Aorta (tissue), 5 donors: ENCODE results near the gene COA1. TPM values are rescaled to one million over a fixed set of nuclear protein-coding genes. Genes with fewer than 3 reads are reported as not detected.
"Not testable (repeated sequence)": the region's sequence is repeated elsewhere in the genome, so short reads cannot be mapped to it uniquely, and the experiment has no call there.

Source experiments
- ATAC-seq: fragments of 200-7000 bp; cut with Tn5 transposase; one replicate; pipeline ENCODE4 v1.9.1; 2022; ENCODE audit warnings: moderate library complexity; ENCODE audit not compliant: low FRiP score
- DNase-seq, 2 donors: peaks; one replicate each; pipeline ENCODE4 v3.0.0-alpha.2; 2020
- H3K27ac ChIP-seq, 2 donors: one replicate each; pipeline ENCODE4 v1.5.1; 2013; ENCODE audit warnings: low read length in 2 of 2, mild to moderate bottlenecking in 2 of 2, moderate library complexity in 2 of 2, control low read depth in 1 of 2, inconsistent platforms in 1 of 2, low read depth in 1 of 2
- H3K27me3 ChIP-seq, 2 donors: one replicate each; pipeline ENCODE4 v1.6.1; 2013; ENCODE audit warnings: control low read depth in 1 of 2, low read length in 1 of 2, mild to moderate bottlenecking in 1 of 2, moderate library complexity in 1 of 2; ENCODE audit not compliant: insufficient read depth in 2 of 2, control insufficient read depth in 1 of 2
- H3K36me3 ChIP-seq, 2 donors: one replicate each; pipeline ENCODE4 v1.6.1; 2013; ENCODE audit warnings: control low read depth in 1 of 2, low read length in 1 of 2, mild to moderate bottlenecking in 1 of 2; ENCODE audit not compliant: insufficient read depth in 2 of 2, control insufficient read depth in 1 of 2
- H3K4me1 ChIP-seq, 2 donors: one replicate each; pipeline ENCODE4 v1.6.1; 2013; ENCODE audit warnings: low read length in 2 of 2, control low read depth in 1 of 2, mild to moderate bottlenecking in 1 of 2, moderate library complexity in 1 of 2; ENCODE audit not compliant: insufficient read depth in 2 of 2, control insufficient read depth in 1 of 2
- H3K4me3 ChIP-seq, 2 donors: one replicate each; pipeline ENCODE4 v1.5.1; 2013; ENCODE audit warnings: low read length in 2 of 2, control low read depth in 1 of 2, mild to moderate bottlenecking in 1 of 2
- H3K9me3 ChIP-seq: one replicate; pipeline ENCODE4 v1.6.1; 2013; ENCODE audit warnings: mild to moderate bottlenecking, low read length; ENCODE audit not compliant: control insufficient read depth
- WGBS, 2 donors: extraction: QIAGEN DNeasy Blood & Tissue Kit; methylation state at CpG; one replicate each; pipeline ENCODE4 v1.1.7; 2013; 5-methylcytosine and 5-hydroxymethylcytosine counted together
- intact Hi-C, 2 donors: fragments of 100-400 bp; cut with DNase I; formaldehyde crosslinking; loops; one replicate each; pipeline versions ENCODE4 v1.14.2 to v1.15.0; 2022
- polyA plus RNA-seq, 2 donors: library from polyadenylated mRNA; stranded (reverse); fragments of 200-250 nt; gene quantifications; one replicate each; pipeline ENCODE4 v1.2.3, GENCODE V29; 2013
- total RNA-seq, 2 donors: library from RNA; stranded (reverse); fragmentation: NEBNext Ultra II Directional; extraction: Animal tissue kit (Norgen Biotek cat#: 25700); gene quantifications; one replicate each; pipeline ENCODE4 v1.2.1, GENCODE V29; 2021
- donor health status: healthy with polysubstance abuse.
- donor health status: Bipolar disorder and iron deficiency.
- donor health status: DM: no; HTN: no; CAD: no.
- donor health status: DM: no; HTN: no; CAD: no.
- donor health status: DM: yes; HTN: yes; CAD: no.

Gene COA1
- total and polyA plus RNA-seq, 4 donors: 36.5 to 57.2 (median 51.5) TPM

DNA sequence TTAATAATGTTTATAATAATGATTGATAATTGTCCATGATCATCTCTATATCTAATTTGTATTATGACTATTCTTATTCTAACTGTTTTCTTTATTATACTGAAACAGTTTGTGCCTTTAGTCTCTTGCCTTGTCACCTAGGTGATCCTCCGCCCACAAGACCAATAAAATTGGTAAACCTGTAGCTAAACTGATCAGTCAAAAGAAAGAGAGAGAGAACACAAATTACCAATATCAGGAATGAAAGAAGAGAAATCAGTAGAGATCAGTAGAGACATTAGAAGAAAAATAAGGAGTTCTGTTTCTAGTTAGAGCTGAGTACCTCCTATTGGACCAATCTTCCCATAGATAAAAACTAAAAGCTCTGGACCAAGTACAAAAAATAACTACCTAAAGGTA, 6.1 kb upstream of the COA1 start:
- no peaks in the 10 kb centered on the region for H3K4me1 ChIP-seq
- H3K27ac ChIP-seq: no peak overlapping the region
- H3K9me3 ChIP-seq: no peaks in the 10 kb centered on the region
- no peaks in the 10 kb centered on the region for H3K27me3 ChIP-seq
- intact Hi-C loops: loop anchor here in 1 of 2 donors (10.0 kb wide), 1 partner anchor 99 kb away; no protein-coding TSS in a partner anchor
- H3K4me3 ChIP-seq: no peak overlapping the region
- no peak for ATAC-seq
- DNase-seq: no peak
- 94 to 100% methylated on average over 1 of the region's 1 CpG for WGBS, 2 donors
- H3K36me3 ChIP-seq: no peaks in the 10 kb centered on the region

DNA sequence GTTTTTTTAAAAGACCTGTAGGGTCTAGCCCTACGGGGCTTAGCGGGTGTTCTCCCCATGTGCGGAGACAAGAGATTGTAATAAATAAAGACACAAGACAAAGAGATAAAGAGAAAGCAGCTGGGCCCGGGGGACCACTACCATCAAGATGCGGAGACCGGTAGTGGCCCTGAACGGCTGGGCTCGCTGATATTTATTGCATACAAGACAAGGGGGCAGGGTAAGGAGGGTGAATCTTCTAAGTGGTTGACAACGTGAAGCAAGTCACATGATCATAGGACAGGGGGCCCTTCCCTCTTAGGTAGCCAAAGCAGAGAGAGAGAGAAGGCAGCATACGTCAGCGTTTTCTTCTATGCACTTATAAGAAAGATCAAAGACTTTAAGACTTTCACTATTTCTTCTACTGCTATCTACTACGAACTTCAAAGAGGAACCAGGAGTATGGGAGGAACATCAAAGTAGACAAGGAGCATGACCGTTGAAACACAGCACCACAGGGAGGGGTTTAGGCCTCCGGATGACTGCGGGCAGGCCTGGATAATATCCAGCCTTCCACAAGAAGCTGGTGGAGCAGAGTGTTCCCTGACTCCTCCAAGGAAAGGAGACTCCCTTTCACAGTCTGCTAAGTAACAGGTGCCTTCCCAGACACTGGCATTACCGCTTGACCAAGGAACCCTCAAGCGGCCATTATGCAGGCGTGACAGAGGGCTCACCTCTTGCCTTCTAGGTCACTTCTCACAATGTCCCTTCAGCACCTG, 5.4 kb upstream of the COA1 start:
- WGBS, 2 donors: 73 to 75% methylated on average over 18 of the region's 18 CpGs
- not testable (repeated sequence) for ATAC-seq, H3K4me1 ChIP-seq, H3K9me3 ChIP-seq, H3K27me3 ChIP-seq, H3K4me3 ChIP-seq, DNase-seq, H3K36me3 ChIP-seq, H3K27ac ChIP-seq
- intact Hi-C loops: loop anchor here in 1 of 2 donors (10.0 kb wide), 1 partner anchor 100 kb away; no protein-coding TSS in a partner anchor

DNA sequence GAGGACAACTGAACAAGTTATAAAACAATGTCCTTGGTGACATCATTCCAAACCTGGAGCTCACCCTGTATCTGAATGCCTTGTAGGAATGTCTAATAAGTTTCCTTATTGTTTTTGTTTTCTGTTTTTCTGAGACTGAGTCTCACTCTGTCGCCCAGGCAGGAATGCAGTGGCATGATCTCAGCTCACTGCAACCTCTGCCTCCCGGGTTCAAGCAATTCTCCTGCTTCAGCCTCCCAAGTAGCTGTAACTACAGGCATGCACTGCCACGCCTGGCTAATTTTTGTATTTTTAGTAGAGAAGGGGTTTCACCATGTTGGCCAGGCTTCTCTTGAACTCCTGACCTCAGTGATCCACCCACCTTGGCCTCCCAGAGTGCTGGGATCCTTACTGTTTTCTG, 2.2 kb upstream of the COA1 start:
- ATAC-seq, H3K36me3 ChIP-seq, H3K27me3 ChIP-seq, H3K9me3 ChIP-seq, H3K4me3 ChIP-seq, DNase-seq, H3K4me1 ChIP-seq, H3K27ac ChIP-seq: not testable (repeated sequence)
- 70 to 75% methylated on average over 3 of the region's 3 CpGs for WGBS, 2 donors
- intact Hi-C loops: loop anchor here in 1 of 2 donors (10.0 kb wide), 1 partner anchor 103 kb away; no protein-coding TSS in a partner anchor

DNA sequence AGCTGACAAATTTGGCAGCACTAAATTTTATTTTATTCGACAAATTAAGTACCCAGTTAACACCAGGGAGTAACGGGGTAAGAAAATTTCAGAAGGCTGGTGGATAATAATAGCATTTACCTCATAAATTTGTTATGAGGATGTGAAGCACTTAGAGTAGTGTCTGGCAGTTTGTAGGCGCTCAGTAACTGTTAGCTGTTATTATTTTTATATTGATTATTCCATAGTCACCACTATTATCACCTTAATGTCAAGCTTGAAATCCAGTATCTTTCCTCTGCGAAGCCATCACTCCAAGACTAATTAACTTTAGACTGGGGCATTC, 563 bp upstream of the COA1 start:
- no peaks in the 10 kb centered on the region for H3K27me3 ChIP-seq
- ATAC-seq (no peak), DNase-seq (no peak)
- WGBS, 2 donors: 16 to 20% methylated on average over 4 of the region's 4 CpGs
- H3K4me3 ChIP-seq: peak overlapping the region; percentile 83 to 89
- H3K27ac ChIP-seq: peak overlapping the region; percentile 48 to 83
- intact Hi-C loops: loop anchor here in 1 of 2 donors (10.0 kb wide), 2 partner anchors 105 to 795 kb away; partner anchors contain the start of genes MRPL32 and PSMA2
- H3K9me3 ChIP-seq: no peaks in the 10 kb centered on the region
- H3K36me3 ChIP-seq: no peaks in the 10 kb centered on the region
- H3K4me1 ChIP-seq: peaks cover 0 to 2% of the 10 kb centered on the region in 2 donors

DNA sequence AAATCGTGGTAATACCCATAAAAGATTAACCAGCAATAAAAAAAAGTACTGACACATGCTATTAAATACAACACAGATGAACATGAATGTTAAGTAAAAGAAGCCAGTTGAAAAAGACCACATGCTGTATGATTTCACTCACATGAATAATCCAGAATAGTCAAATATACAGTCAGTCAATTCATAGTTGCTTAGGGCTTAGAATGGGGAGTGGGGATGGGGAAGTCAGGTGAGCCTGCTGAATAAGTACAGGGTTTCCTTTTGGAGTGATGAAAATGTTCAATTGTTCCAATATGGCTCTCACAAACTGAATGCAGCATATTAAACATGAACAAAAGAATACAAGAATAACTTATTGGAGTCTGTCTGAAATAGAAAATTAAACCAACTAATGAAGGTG, 1.8 kb downstream of the COA1 start:
- H3K27ac ChIP-seq: no peak overlapping the region
- 80% methylated on average over 1 of the region's 1 CpG for WGBS, 2 donors
- ATAC-seq: no peak
- H3K4me3 ChIP-seq: no peak overlapping the region
- no peaks in the 10 kb centered on the region for H3K27me3 ChIP-seq
- no peaks in the 10 kb centered on the region for H3K36me3 ChIP-seq
- DNase-seq: no peak
- H3K4me1 ChIP-seq: peaks cover 0 to 2% of the 10 kb centered on the region in 2 donors
- H3K9me3 ChIP-seq: no peaks in the 10 kb centered on the region
- intact Hi-C loops: loop anchor here in 1 of 2 donors (10.0 kb wide), 1 partner anchor 793 kb away; the partner anchor contains the start of genes MRPL32 and PSMA2

DNA sequence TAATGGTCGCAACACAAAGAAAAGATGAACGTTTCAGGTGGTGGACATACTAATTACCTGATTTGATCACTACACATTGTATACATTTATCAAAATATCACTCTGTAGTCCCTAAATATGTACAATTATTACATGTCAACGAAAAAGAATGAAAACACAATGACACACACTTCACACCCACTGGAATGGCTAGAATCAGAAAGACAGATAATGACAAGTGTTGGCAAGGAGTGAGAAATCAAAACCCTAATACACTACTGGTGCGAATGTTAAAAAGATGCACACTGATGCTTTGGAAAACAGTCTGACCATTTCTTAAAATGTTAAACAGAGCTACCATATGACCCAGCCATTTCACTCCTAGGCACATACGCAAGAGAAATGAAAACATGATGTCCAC, 2.3 kb downstream of the COA1 start:
- Histone ChIP-seq H3K4me3 (no peak overlapping the region), H3K4me1 (peaks cover 0 to 2% of the 10 kb centered on the region in 2 donors), H3K36me3 (no peaks in the 10 kb centered on the region), H3K9me3 (no peaks in the 10 kb centered on the region), H3K27me3 (no peaks in the 10 kb centered on the region), H3K27ac (no peak overlapping the region)
- ATAC-seq (no peak), DNase-seq (no peak)
- WGBS, 2 donors: 91 to 92% methylated on average over 5 of the region's 5 CpGs
- intact Hi-C loops: loop anchor here in 1 of 2 donors (10.0 kb wide), 1 partner anchor 792 kb away; the partner anchor contains the start of genes MRPL32 and PSMA2

DNA sequence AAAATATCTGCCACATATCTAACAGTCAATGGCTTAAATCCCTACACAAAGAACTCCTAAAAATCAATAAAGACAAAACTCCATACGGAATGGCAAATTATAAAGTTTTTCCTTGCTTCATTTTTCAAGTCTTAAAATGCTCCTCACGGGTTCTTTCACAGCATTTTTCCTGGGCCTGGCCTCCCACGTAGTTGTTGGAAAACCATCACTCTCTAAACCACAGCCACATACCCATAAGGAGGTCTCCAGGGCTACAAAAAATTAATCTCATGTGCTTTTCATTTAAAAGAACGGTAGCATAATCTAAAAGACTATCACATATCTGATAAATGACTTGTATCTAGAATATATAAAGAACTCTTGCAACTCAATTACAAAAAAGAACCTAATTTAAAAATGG, 2.9 kb downstream of the COA1 start:
- intact Hi-C loops: loop anchor here in 1 of 2 donors (10.0 kb wide), 1 partner anchor 792 kb away; the partner anchor contains the start of genes MRPL32 and PSMA2
- peaks cover 0 to 2% of the 10 kb centered on the region in 2 donors for H3K4me1 ChIP-seq

DNA sequence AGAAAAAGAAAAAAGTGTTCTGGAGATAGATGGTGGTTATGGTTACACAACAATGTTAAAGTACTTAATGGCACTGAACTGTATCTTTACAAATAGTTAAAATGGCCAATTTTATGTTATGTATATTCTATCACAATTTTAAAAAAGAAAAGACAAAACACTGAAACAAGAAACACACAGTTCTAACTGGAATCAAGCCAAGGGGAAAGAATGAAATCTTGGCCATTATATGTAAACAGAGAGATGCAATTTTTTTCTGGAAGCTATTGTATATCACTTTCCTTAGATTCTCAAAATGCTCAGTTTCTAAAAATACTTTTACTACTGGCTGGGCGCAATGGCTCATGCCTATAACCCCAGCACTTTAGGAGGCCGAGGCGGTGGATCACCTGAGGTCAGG, 4.1 kb downstream of the COA1 start:
- no peaks in the 10 kb centered on the region for H3K9me3 ChIP-seq
- H3K27ac ChIP-seq: no peak overlapping the region
- intact Hi-C loops: loop anchor here in 1 of 2 donors (10.0 kb wide), 1 partner anchor 790 kb away; the partner anchor contains the start of genes MRPL32 and PSMA2
- ATAC-seq (no peak), DNase-seq (no peak)
- H3K36me3 ChIP-seq: no peaks in the 10 kb centered on the region
- 85 to 92% methylated on average over 3 of the region's 3 CpGs for WGBS, 2 donors
- H3K4me1 ChIP-seq: peaks cover 0 to under 1% of the 10 kb centered on the region in 2 donors
- H3K4me3 ChIP-seq: no peak overlapping the region
- H3K27me3 ChIP-seq: no peaks in the 10 kb centered on the region

More for the DNA sequence above, 2.9 kb downstream of the COA1 start:
- no peak overlapping the region for H3K4me3 ChIP-seq
- no peaks in the 10 kb centered on the region for H3K36me3 ChIP-seq
- H3K9me3 ChIP-seq: no peaks in the 10 kb centered on the region
- H3K27me3 ChIP-seq: no peaks in the 10 kb centered on the region
- WGBS, 2 donors: 64% methylated on average over 4 of the region's 4 CpGs
- no peak overlapping the region for H3K27ac ChIP-seq
- ATAC-seq (no peak), DNase-seq (no peak)

DNA sequence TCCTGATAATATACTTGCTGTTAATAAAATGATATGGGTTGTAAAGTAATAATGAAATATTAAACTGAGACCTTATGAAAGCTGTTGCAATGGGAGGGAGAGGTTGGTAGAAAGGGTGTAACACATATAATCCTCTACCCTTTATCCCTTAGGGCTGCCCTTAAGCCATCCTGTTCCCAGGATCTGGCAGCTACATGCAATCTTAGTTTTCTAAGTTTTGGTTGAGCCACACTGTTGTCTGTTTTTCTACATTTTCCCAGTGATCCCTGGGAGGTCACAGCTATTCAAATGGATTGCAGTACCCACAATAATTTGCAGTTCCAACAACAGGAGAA, 6.3 kb downstream of the COA1 start:
- Histone ChIP-seq H3K27me3 (no peaks in the 10 kb centered on the region), H3K9me3 (no peaks in the 10 kb centered on the region), H3K27ac (no peak overlapping the region), H3K36me3 (no peaks in the 10 kb centered on the region), H3K4me1 (no peaks in the 10 kb centered on the region), H3K4me3 (no peak overlapping the region)
- DNase-seq (no peak), ATAC-seq (no peak)
- intact Hi-C loops: loop anchor here (5.0 to 10.0 kb wide), 2 partner anchors 141 to 788 kb away; partner anchors contain the start of genes MRPL32 (in 1 of the 2), PSMA2 (in 1 of the 2) and STK17A (in 1 of the 2)
